Heart left ventricle (tissue), 13 donors: Measurements from ENCODE around the gene CEP85.

Experiments
- CTCF ChIP-seq, 12 donors: fragments of 200-600 bp; sonication (generic) in 4 of 12; IDR thresholded peaks; one replicate each; pipeline versions ENCODE4 v1.5.0 to v1.8.0; 2018 to 2022; ENCODE audit warnings: antibody characterized with exemption in 12 of 12, mild to moderate bottlenecking in 5 of 12
- POLR2A ChIP-seq, 2 donors: fragments of 450-650 bp; IDR thresholded peaks; one replicate each; pipeline ENCODE4 v1.6.1; 2017; ENCODE audit warnings: antibody characterized with exemption in 2 of 2, mild to moderate bottlenecking in 2 of 2, moderate library complexity in 2 of 2
- donor health status: ischemic (EF 13 %, LVEDD 7.1; RV severe dilation, severe dysfunction).
- donor health status: DM: no; HTN: yes; CAD: no.
- donor health status: DM: no; HTN: no; CAD: no.
- donor health status: ischemic (EF 25% LVEDD 6.9; RV normal size, moderate dysfunction).
- donor health status: ischemic (EF 25% LVEDD 5.7; RV mildly dilated, moderate dysfunction).
- donor health status: ischemic (EF 35%, LVEDD 5.7; RV mildly dilated, moderate dysfunction).
- donor health status: nonischemic (EF 11% LVEDD 7.7; RV severe dilation, severe dysfunction).
- donor health status: DM: yes; HTN: yes; CAD: no.
- donor health status: PGD.
- donor health status: ischemic (EF 29% LVEDD 5.4; RV normal size, mild dysfunction).
- donor health status: nonischemic (EF 23%, LVEDD 6.1; RV moderate dilation, normal function).

DNA sequence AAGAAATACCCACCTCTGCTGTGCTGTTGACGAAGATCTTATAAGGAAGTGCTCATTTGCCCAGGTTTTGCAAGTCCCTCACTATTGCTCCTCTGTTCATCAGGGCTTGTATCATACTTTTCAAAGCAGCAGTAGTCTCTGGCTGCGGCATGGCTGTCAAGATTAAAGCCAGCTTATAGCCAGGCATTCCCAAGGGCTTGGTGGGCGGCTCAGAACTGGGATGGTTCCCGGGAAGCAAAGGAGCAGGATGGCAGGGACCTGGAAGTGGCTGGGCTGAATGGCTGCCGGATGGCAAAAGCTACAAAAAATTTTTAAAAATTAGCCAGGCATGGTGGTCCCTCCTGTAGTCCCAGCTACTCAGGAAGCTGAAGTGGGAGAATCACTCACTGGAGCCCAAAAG lies 29.2 kb downstream of the CEP85 start:
- TF ChIP-seq CTCF (IDR thresholded peaks at IDR 0.05) (no peak), POLR2A (IDR thresholded peaks at IDR 0.05) (no peak)
